ENCODE measurements around the gene TIA1. TPM values are rescaled to one million over a fixed set of nuclear protein-coding genes. Genes with fewer than 3 reads are reported as not detected.
"Not testable (repeated sequence)": the region's sequence is repeated elsewhere in the genome, so short reads cannot be mapped to it uniquely, and the experiment has no call there.

TIA1 gene, protein sequence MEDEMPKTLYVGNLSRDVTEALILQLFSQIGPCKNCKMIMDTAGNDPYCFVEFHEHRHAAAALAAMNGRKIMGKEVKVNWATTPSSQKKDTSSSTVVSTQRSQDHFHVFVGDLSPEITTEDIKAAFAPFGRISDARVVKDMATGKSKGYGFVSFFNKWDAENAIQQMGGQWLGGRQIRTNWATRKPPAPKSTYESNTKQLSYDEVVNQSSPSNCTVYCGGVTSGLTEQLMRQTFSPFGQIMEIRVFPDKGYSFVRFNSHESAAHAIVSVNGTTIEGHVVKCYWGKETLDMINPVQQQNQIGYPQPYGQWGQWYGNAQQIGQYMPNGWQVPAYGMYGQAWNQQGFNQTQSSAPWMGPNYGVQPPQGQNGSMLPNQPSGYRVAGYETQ
- 100 to 1,000 TPM; 108 to 116 TPM for total RNA-seq

DNA sequence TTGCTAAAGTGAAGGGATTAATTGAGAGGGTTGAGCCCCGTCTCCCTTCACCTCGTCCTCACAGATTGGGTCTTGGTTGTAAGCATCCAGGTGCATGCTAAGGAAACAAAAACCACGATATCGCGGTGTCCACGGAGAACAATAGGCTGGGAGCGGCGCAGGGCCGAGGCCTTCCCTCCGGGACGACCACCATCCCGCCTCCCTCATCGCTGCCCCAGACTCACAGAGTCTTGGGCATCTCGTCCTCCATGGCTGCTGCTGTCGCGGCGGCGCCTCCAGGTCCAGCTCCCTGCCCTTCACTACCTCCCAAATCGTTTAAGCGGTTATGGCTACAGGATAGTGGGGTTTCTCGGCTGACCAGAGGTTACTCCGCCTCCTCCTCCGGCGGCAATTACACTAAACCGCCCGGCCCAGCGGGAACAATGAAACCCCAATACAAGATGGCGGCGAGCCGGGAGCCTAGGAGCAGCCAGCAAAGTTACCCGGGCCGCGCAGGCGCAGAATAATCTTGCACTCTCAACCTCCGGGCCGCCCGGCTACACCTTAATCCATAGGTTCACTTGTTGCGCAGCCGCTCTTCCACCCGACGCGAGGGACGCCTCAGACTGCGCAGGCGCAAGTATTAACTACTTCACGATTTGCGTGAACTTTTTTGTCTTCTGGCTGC is at the start of gene TIA1:
Gene TIA1 (minus strand): TSS at position 448 of the 667 bp plus-strand sequence. CDS start 198 bp downstream, at position 250.
- DNase-seq (ENCODE audit: low spot score in 2 of 2): peak; percentile 97 to 98
- H3K27ac Mint-ChIP-seq: peak within 1 kb of the TSS; percentile 98 to 100
- H3K36me3 Mint-ChIP-seq: peaks cover 26 to 28% of the 10 kb centered on the region in 2 donors
- peak; percentile 98 to 99 for ATAC-seq
- no peaks in the 10 kb centered on the region for H3K9me3 Mint-ChIP-seq

DNA sequence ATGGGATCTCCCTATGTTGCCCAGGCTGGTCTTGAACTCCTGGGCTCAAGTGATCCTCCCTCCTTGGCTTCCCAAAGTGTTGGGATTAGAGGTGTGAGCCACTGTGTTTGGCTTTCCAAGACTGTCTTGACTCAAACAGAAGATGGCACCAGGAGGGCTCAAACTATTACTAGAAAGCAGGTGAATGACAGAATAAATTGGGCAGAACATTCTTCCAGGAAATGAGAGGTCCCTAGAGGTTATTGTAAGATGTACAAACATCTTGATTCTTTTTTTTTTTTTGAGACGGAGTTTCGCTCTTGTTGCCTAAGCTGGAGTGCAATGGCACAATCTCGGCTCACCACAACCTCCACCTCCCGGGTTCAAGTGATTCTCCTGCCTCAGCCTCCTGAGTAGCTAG is 49.4 kb upstream of the TIA1 start:
- Mint-ChIP-seq H3K27ac (peak overlapping the region in 1 of 2 donors; percentile 8), H3K36me3 (peaks cover 17 to 34% of the 10 kb centered on the region in 2 donors)
- H3K9me3 Mint-ChIP-seq; ATAC-seq; DNase-seq (ENCODE audit: low spot score in 2 of 2): not testable (repeated sequence)

DNA sequence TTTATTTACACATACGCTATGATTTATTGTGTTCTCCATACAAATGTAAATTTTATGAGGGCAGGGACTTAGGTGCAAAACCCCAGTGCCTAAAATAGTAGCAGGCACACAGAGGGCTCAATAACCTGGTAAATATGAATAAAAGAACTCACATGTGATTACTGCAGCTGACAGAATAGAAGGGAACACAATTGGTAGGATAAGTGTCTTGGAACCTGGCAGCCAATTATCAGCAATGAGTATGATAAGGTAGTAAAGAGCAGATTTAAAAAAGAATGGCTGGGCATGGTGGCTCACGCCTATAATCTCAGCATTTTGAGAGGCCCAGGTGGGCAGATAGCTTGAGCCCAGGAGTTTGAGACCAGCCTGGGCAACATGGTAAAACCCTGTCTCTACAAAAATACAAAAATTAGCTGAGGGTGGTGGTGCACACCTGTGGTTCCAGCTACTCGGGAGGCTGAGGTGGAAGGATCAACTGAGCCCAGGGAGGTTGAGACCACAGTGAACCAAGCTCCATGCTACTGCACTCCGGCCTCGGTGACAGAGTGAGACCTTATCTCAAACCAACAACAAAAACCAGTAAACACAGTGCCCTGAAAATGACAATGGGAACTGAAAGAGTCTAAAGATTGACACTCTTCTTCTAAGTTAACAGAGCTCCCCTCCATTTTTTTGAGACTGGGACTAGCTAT is 35.2 kb upstream of the TIA1 start:
- Mint-ChIP-seq H3K36me3 (peaks cover 13 to 53% of the 10 kb centered on the region in 2 donors), H3K27ac (peak overlapping the region; percentile 0 to 29), H3K9me3 (no peaks in the 10 kb centered on the region)
- ATAC-seq (no peak), DNase-seq (ENCODE audit: low spot score in 2 of 2) (no peak)

DNA sequence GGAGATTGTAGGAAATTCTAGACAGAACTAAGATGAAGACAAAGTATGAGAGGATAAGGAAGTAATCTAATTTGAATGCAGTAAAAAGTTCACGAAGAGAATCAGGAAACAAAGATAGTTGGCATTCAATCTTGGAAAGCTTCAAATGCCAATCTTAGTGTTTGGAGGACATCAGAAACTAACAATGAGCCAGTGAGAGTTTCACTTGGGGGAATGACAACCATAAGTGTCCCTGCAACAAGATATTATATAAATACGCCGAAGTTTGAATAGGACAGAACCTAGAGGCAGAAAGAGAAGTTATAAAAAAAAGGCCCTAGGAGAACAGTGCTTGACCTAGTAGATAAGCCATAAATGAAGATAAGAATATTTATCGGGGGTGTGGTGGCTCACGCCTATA is 34.0 kb upstream of the TIA1 start:
- H3K9me3 Mint-ChIP-seq: no peaks in the 10 kb centered on the region
- DNase-seq (ENCODE audit: low spot score in 2 of 2): no peak
- peak overlapping the region in 1 of 2 donors; percentile 46 for H3K27ac Mint-ChIP-seq
- ATAC-seq: no peak
- peaks cover 13 to 43% of the 10 kb centered on the region in 2 donors for H3K36me3 Mint-ChIP-seq

DNA sequence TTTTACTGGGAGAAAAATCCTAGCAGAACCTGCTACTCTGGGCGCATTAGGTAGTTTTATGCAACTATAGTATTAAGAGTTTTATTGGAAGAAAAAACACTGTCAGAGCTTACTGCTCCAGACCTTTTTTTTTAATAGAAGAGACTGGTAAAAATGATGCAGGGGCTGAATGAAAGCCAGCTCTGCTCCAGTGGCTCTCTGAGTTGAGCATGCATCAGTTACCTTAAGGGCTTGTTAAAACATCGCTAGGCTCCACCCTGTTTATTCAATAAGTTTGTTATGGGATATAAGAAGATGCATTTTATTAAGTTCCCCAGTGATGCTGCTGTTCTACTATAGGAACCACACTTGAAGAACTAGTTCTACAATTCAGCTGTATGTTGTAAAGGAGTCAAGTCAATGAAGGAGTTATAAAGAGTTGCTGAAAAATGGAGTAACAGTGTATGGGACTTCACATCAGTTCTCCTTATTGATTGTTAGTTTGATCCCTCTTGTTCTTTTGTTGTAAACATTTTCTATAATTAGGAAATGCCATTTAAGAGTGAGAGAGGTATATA is 31.9 kb upstream of the TIA1 start:
- H3K36me3 Mint-ChIP-seq: peaks cover 7 to 22% of the 10 kb centered on the region in 2 donors
- H3K9me3 Mint-ChIP-seq: no peaks in the 10 kb centered on the region
- H3K27ac Mint-ChIP-seq: peak overlapping the region in 1 of 2 donors; percentile 47
- DNase-seq (ENCODE audit: low spot score in 2 of 2): no peak
- no peak for ATAC-seq

DNA sequence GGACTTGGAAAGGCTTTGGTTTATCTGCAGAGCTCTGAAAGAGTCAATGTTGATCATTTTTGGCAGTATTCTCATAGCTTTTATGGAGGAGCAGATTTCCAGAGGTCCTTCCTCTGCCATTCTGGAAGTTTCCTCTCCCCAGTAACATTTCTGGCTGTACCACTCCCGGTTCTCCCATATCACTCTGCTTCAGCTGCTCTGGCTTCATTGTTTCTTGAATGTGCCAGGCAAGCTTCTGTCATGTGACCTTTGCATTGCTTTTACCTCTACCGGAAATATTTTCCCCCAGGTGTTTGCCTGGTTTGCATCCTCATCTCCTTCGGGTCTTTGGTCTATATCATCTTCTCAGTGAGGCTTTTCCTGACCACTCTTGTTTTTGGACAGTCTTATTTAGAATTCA is 21.9 kb upstream of the TIA1 start:
- Mint-ChIP-seq H3K27ac (peak overlapping the region; percentile 66 to 75), H3K36me3 (peaks cover 0 to 21% of the 10 kb centered on the region in 2 donors), H3K9me3 (no peaks in the 10 kb centered on the region)
- ATAC-seq: no peak
- DNase-seq (ENCODE audit: low spot score in 2 of 2): no peak

DNA sequence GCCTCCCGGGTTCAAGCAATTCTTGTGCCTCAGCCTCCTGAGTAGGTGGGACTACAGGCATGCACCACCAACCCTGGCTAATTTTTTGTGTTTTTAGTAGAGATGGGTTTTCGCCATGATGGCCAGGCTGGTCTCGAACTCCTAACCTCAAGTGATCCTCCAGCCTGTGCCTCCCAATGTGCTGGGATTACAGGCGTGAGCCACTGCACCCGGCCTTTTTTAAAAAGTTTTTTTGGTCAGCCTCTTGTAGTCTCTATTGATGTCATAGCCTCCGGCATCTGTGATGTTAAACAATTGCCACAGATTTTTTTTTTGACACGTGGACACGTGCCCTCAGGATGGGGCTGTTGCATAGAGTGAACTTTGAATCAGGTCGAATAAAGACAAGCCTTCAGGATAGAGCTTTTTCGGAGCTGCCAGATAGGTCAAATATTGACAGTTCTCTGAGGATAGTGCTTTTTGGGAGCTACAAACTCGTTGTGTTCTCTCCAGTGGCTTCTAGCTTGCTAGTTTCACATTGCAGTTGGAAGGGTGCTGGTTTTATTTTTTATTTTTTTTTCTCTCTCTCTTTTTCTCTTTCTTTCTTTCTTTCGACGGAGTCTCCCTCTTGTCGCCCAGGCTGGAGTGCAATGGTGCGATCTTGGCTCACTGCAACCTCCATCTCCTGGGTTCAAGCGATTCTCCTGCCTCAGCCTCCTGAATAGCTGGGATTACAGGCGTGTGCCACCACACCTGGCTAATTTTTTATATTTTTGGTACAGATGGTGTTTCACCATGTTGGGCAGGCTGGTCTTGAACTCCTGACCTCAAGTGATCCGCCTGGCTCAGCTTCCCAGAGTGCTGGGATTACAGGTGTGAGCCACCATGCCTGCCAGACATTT is 21.2 kb upstream of the TIA1 start:
- ATAC-seq; DNase-seq (ENCODE audit: low spot score in 2 of 2): not testable (repeated sequence)

DNA sequence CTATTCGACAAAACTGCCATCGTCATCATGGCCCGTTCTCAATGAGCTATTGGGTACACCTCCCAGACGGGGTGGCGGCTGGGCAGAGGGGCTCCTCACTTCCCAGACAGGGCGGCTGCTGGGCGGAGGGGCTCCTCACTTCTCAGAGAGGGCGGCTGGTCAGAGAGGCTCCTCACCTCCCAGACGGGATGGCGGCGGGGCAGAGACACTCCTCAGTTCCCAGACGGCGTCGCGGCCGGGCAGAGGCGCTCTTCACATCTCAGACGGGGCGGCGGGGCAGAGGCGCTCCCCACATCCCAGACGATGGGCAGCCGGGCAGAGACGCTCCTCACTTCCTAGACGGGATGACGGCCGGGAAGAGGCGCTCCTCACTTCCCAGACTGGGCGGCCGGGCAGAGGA is 18.5 kb upstream of the TIA1 start:
- not testable (repeated sequence) for DNase-seq (ENCODE audit: low spot score in 2 of 2); H3K9me3 Mint-ChIP-seq; H3K27ac Mint-ChIP-seq; ATAC-seq
- peaks cover 0 to 21% of the 10 kb centered on the region in 2 donors for H3K36me3 Mint-ChIP-seq

More for the DNA sequence above, 21.2 kb upstream of the TIA1 start:
- peak overlapping the region in 1 of 2 donors; percentile 66 for H3K27ac Mint-ChIP-seq
- H3K36me3 Mint-ChIP-seq: peaks cover 0 to 21% of the 10 kb centered on the region in 2 donors
- H3K9me3 Mint-ChIP-seq: not testable (repeated sequence)

DNA sequence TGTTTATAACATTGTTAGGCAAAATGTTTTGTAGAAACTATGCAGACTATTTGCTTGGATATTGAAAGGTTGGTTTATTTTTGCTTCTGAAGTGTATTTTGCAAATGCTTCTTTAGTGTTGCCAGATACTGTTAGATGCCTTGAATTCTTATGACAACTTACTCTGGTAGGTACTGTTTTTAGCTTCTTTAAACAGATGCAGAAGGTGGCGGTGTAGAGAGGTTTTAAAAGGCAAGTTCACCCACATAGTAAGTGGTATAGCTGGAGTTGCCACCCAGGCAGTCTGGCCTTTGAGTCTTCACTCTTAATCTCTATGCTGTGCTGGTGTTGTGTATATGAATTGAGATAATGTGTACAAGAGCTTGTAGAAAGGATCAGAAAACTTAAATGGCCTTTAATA is 13.1 kb upstream of the TIA1 start:
- Mint-ChIP-seq H3K9me3 (no peaks in the 10 kb centered on the region), H3K36me3 (peaks cover 0 to 11% of the 10 kb centered on the region in 2 donors), H3K27ac (no peak overlapping the region)
- DNase-seq (ENCODE audit: low spot score in 2 of 2): no peak
- no peak for ATAC-seq

DNA sequence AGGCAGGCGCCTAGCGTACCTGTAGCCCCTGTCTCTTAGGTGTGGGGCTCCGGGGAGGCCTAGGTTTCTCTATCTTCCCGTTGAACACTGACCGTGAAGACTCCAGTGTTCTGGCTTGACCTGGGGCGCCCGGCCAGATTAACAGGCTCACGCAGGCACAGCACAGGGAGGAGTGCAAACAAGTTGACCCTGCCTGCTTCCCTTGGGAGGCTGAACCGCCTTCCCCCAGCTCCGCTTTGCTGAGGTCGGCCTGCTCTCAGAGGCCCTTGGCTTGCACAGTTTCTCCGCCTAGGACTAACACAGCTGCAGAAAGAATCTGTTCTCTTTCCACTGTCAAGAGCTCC is 10.1 kb upstream of the TIA1 start:
- ATAC-seq: no peak
- H3K36me3 Mint-ChIP-seq: no peaks in the 10 kb centered on the region
- no peaks in the 10 kb centered on the region for H3K9me3 Mint-ChIP-seq
- no peak for DNase-seq (ENCODE audit: low spot score in 2 of 2)
- peak overlapping the region in 1 of 2 donors; percentile 86 for H3K27ac Mint-ChIP-seq

DNA sequence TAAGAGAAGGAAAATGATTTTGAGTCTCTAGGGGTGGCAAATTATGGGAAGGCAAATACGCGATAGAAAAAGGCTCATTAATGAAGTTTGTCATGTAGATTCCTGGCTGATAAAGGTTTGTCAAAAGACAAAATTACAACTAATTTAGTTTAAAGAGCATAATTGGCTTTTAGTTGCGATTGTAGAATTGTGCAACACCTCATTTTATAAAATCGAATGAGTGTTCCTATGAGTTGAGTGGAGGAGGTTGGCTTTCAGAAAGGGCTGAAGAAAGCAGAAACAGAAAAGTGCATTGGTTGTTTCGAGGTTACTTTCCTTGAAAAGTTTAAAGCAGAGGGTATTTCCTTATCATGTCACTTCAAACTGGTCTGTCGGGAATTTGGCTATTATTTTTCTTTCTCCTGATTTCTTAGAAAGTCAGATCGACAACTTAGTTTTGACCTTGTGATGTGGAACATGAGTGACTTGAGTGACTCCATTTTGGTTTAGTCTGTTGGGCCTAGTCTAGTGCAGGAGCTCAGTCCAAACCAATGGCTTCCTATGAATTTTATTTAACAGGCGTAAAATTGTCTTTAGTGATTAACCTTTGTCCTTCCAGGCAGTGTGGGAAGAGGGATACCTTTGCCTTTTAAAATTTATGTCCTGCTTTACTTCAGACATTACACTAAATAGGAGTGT is 7.3 kb upstream of the TIA1 start:
- Mint-ChIP-seq H3K36me3 (no peaks in the 10 kb centered on the region), H3K27ac (no peak overlapping the region), H3K9me3 (no peaks in the 10 kb centered on the region)
- DNase-seq (ENCODE audit: low spot score in 2 of 2): no peak
- ATAC-seq: no peak

DNA sequence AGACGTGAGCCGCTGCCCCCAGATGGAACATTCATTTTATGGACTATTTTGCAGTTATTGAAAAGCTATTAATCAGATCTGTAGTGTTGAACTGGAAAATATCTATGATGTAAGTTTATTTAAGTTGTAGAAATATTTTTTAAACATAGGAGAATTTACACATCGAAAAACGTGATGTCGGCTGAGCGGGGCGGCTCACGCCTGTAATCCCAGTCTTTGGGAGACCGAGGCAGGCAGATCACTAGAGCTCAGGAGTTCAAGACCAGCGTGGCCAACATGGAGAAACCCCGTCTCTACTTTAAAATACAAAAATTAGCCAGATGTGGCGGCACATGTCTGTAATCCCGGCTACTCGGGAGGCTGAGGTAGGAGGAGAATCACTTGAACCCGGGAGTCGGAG is 2.0 kb upstream of the TIA1 start:
- no peaks in the 10 kb centered on the region for H3K9me3 Mint-ChIP-seq
- no peak for DNase-seq (ENCODE audit: low spot score in 2 of 2)
- ATAC-seq: no peak
- H3K36me3 Mint-ChIP-seq: peaks cover 26 to 28% of the 10 kb centered on the region in 2 donors
- H3K27ac Mint-ChIP-seq: no peak overlapping the region

DNA sequence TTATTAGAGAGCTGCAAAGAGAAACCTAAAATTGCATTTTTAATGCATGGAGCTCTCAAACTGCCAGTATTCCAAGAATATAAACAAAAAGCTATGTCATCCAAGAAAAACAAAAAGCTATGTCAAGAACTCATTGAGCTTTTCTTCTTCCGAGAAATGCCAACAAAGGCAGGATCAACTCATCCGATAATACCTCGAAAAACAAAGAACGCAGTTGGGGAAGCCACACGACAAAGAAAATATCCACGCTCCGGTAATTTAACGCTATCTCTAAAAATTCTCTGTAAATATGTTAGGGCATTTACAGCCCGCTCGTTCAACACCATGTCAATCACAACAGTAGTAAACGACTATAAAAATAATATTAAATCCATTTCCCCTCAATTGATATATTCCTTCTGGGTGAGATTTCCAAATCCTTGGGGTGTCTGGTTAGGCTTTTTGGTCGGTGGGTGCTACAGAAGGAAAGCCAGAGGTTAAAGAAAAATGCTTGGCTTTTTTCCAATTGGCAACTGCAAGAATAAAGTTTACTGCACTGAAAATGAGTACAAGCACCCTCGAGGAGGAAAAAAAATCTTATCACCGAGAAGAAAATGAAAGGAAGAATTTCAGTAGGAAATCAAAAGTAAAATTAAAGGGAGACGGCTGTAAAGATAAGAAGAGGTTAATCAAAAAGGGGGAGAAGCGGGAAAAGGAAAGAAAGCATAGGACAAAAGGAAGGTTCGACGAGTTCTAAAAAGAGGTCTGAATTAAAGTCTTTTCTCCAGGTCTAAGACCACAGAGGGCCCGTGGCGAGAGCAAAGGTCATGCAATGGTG is 856 bp downstream of the TIA1 start:
- no peak for ATAC-seq
- no peak for DNase-seq (ENCODE audit: low spot score in 2 of 2)
- Mint-ChIP-seq H3K27ac (peak overlapping the region; percentile 98 to 100), H3K36me3 (peaks cover 26 to 28% of the 10 kb centered on the region in 2 donors), H3K9me3 (no peaks in the 10 kb centered on the region)

DNA sequence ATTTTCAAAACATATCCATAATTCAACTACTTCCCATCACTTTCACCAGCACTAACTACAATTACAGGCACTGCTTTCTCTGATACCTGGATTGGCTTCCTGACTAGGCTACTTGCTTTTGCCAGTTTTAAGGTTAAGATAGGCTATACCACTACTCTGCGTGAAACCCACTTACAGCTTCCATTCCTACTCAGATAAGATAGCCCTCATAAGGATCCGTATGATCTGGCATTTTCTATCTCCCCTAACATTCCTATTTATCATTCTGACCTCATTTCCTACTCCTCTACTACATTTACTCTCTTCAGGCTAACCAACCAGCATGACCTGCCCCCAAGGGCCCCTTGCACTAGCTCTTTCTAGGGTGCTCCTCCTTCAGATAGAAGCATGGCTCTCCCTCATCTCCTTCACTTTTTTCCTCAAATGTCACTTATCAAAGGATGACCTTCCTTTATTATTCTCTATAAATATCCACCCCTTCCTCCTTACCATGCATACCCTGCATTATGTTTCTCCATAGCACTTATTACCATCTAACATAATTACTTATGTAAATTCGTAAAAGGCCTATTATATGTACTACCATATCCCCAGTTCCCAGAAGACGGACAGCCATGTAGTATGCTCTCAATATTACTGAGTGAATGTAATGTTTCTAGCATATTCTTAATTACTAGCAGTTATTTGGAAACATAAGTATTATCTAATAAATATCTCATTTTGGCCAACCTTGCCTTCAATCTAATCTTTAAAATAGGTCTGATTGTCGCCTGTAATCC is 4.4 kb downstream of the TIA1 start:
- H3K9me3 Mint-ChIP-seq: no peaks in the 10 kb centered on the region
- DNase-seq (ENCODE audit: low spot score in 2 of 2) (no peak), ATAC-seq (no peak)
- H3K36me3 Mint-ChIP-seq: peaks cover 26 to 44% of the 10 kb centered on the region in 2 donors
- no peak overlapping the region for H3K27ac Mint-ChIP-seq
